HG03103 (cell line): ENCODE results near the gene RPLP1.
"Not testable (repeated sequence)": the region's sequence is repeated elsewhere in the genome, so short reads cannot be mapped to it uniquely, and the experiment has no call there.

ENCODE experiments used
- ATAC-seq: cut with Tn5 transposase; IDR thresholded peaks from one replicate; pipeline ENCODE4 v1.9.1; 2021; ENCODE audit warnings: low read depth; ENCODE audit not compliant: unreplicated experiment

The RPLP1 gene

DNA sequence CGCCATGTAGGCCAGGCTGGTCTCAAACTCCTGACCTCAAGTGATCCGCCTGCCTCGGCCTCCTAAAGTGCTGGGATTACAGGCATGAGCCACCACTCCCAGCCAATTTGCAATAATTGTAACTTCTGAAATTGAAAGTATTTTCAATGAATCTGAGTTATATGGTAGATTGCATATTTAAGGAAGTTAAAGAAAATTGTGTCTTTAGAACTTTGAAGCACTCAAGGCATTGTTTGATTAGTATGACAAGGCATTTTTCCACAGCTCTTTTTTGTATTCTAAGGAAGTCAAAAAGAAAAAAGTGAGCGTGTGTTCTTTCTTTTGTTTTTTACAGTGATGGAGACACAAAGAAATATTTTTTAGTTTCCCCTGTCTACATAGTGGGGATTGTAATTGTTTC is 15.7 kb upstream of the RPLP1 start:
- no peak for ATAC-seq

DNA sequence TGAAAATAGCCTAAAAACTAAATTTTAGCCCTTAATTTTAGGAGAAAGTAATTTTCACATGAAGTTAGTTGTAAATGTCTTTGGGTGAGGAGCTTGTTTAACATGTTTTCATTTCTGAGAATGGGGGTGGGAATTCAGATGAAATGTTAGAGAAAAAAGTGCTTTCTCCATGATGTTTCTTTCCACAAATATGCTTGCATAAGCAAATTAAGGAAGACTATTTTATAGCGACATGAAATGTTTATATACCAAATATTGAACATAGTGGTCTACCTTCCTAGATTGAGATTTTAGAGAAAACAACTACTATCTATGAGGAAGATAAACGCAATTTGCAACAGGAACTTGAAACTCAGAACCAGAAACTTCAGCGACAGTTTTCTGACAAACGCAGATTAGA is 13.0 kb upstream of the RPLP1 start:
- no peak for ATAC-seq

GRCh38 chr15:69443032-69443611 is 9.5 kb upstream of the RPLP1 start:
- no peak for ATAC-seq

GRCh38 chr15:69444686-69445085 is 7.9 kb upstream of the RPLP1 start:
- ATAC-seq: no peak

DNA sequence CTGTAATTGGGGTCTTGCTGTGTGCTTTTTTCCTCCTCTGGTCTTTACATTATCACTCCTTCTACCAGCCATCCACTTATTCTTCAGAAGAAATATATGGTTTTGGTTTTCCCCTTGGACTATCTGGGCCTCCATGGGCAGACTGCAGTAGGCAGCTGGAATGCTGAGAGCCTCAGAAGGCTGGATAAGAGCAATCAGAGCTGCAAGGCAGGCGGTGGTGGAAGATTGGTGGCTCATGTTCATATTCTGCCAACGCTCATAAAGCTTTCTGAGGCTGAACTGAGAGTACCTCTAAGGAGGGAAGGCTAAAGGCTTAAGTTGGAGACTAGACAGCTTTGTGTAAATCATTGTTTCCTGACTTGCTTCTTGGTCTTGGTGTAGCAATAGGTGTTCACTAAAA is 5.7 kb upstream of the RPLP1 start:
- no peak for ATAC-seq

- not testable (repeated sequence) for ATAC-seq
These were observed 2.4 kb upstream of the RPLP1 start for GRCh38 chr15:69450221-69450620.

- ATAC-seq: no peak
These were observed 1.5 kb upstream of the RPLP1 start for GRCh38 chr15:69450968-69451695.

- ATAC-seq: peak; percentile 35
These were observed 497 bp upstream of the RPLP1 start for GRCh38 chr15:69451951-69452691.

DNA sequence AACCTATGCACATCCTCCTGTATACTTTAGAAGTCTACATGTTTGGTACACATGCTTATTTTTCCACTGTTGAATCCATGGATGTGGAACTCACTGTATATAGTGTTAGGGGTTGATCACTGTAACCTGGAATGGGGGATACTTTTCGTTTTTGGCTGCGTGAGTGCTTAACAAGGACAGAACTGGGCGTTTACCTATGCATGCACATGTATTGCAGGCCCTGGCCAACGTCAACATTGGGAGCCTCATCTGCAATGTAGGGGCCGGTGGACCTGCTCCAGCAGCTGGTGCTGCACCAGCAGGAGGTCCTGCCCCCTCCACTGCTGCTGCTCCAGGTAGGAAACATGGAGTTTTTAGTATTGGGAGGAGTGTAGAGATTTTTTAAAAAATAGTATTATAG is 2.3 kb downstream of the RPLP1 start:
- ATAC-seq: no peak

DNA sequence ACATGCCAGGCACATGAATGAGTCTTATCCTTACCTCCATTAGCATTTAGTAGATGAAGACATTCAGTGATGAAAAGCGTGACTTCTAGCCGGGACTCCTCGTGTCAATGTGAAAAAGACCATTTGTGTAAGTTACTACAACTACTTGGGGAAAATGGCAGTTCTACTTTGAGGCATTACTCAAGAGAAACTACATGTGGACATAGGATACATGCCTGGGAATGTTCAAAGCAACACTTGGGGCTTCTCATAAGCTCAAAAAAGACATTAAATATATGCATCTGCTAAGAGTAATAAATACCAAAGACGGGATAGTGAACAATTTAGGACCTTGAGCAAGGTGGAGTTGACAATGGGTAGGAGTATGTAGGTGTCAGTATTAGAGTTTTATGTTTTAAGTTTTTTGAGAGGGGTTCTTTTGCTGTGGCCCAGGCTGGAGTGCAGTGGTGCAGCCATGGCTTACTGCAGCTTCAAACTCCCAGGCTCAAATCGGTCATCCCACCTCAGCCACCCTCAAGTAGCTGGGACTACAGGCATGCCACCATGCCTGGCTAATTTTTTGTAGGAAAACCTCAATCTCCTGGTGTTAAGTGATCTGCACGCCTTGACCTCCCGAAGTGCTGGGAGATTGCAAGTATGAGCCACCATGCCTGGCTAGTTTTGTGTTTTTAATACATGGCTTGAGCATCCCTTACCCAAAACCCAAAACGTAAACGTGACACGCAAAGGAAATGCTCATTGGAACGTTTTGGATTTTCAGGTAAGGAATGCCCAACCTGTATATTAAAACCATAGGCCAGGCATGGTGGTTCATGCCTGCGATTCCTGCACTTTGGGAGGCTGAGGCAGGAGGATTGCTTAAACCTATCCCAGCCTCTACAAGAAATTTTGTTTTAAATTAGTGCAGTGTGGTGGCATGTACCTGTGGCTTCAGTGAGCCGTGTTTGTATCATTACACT is 3.9 kb downstream of the RPLP1 start:
- ATAC-seq: no peak

DNA sequence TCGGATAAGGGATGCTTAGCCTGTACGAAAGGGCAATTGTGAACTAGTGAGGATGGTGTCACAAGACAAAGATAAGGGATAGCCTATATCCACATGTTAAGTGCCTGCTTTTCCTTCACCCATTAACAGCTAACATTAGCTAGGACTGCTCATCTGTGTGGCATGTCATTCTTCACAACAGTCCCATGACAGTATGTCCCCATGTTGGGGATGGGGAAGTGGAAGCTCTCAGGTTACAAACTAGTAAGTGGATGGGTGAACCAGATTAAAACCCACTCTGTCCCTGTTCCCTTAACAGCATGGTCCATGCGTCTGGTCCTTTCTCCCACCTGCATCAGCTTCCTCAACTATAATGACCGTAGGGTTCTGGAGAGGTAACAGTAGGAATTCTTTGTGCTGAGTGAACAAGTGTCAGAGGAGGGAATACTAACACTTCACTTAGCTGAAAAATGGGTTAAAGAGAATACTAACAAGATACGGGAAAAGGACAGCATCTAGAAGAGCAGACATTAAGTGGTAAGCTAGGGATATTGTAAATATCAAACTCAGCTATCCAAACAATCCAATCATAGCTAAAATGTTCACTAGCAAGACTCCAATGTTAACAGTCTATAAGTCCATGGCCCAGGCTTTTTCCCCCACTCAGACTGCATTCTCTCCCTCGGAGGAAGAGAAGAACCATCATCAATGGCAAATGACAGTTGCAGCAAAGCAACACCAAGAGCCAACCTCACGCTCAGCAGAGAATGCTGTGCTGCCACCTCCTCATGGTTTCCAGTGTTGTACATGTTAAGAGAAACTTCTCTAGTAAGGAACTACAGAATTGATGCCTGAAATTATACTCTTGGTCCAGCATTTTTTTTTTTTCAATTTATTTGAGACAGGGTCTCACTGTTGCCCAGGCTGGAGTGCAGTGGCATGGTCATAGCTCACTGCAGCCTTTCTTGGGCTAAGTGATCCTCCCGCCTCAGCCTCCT is 5.0 kb downstream of the RPLP1 start:
- no peak for ATAC-seq

DNA sequence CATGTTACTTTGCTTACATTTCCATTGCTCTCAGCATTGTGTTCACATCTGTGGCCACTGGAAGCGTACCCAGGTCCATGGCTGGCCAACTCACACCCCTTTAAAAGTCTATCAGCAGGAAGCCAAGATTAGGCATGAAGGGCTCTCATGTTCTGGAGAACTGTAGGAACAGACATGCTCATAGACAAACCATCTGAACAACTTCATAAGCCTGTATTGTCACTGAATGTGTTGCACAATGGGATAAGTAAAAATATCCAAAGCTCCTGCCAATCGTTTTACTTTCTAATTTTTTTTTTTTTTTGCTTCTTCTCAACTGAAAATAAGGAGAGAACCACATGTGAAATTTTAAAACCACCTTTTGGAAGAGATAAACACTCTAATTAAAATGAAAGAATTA is 6.4 kb downstream of the RPLP1 start:
- no peak for ATAC-seq

DNA sequence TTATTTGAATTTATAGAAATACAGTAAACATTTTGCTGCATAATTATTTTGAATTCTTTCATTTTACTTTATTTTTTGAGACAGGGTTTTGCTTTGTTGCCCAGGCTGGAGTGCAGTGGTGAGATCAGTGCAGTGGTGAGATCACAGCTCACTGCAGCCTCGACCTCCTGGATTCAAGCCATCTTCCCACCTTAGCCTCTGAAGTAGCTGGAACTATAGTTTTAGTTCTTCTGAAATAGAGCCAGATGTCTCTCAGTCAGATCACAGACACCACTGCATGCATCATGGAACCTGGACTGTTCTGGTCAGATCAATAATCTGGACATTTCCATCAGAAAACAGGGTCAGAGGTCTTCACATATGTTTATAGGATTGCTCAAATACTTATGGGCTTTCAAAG is 7.9 kb downstream of the RPLP1 start:
- no peak for ATAC-seq

- ATAC-seq: no peak
These were observed 9.4 kb downstream of the RPLP1 start for GRCh38 chr15:69462030-69462492.

GRCh38 chr15:69462493-69463181 is 10.0 kb downstream of the RPLP1 start:
- ATAC-seq: peak; percentile 91

GRCh38 chr15:69463182-69463756 is 10.7 kb downstream of the RPLP1 start:
- ATAC-seq: no peak

DNA sequence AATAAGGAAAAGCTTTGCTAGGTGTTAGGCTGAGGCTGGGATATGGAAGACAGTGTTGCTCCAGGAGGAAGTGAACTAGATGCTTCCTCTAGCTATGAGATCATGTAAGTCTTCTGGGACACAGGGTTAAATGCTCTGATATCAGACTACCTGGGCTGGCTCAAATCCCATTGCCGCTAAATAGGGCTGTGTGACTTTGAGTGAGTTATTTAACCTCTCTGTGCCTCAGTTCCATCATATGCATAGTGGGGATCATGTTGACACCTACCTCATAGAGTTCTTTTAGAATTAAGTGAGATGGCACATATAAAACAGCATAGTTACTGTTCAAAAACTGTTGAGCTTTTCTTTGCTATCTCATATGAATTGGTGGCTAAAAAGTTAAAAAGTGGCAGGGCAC is 12.6 kb downstream of the RPLP1 start:
- no peak for ATAC-seq

- ATAC-seq: no peak
These were observed 14.1 kb downstream of the RPLP1 start for GRCh38 chr15:69466733-69467132.

DNA sequence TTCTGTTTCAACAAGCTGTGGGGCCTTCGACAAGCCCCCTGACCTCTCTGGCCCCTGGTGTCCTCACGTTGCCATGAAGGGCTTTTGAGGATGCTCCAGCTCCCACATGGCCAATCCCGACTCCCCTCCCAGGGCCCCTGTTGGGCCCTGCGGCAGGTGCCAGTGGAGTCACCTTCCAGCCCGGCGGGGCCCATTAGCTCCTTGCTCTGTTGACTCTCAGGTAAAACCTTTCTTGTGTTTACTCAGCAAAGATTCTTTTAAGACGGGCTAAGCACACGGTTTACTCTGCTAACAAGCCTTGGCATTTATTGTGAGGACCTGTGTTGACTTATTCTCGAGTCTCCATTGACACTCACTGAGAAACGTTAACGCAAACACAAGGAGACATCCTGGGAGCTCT is 15.0 kb downstream of the RPLP1 start:
- ATAC-seq: no peak
